GM18526 (cell line): ENCODE data around the gene HES5.

Source experiments
- POLR2A ChIP-seq: IDR thresholded peaks from 3 replicates; pipeline ENCODE4 v1.6.1; 2011; ENCODE audit not compliant: insufficient read length; ENCODE audit errors: extremely low read depth

HES5 gene

DNA sequence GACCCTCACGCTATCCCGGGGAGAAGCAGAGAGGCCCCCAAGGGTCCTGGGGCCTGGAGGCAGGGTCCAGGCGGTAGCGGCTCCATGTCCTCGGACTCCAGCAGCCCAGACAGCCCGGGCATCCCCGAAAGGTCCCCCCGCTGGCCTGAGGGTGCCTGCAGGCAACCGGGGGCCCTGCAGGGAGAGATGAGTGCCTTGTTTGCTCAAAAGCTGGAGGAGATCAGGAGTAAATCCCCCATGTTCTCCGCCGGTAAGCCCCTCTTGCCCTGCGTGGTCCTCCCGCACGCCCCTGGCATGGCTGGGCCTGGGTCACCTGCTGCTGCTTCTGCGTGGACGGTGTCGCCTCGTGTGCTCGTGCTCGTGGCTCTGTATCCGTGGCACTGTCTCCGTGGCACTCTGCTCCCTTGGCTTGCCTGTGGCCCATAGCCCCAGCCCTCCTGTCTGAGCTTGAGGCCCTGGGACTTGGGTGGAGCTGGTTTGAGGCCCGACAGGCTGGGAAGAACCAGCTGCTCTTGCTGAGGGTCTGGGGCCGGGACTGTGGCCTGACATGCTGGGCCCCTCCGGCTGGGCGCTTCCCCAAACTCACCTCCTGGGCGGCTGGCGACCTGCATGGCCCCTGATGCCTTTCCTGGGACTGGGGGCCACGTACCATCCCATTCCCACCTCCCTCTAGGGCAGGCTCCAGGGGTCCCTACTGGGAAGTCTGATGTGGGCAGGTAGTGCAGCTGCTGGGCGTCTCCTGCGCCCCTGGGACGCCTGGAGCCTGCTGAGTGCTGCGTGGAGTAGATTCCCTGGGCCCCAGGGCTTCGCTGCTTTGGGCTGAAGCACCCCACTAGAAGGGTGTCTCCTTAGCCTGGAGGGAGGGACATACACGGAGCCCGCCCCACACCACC lies 27.2 kb downstream of the HES5 start:
- no peak for TF ChIP-seq POLR2A

DNA sequence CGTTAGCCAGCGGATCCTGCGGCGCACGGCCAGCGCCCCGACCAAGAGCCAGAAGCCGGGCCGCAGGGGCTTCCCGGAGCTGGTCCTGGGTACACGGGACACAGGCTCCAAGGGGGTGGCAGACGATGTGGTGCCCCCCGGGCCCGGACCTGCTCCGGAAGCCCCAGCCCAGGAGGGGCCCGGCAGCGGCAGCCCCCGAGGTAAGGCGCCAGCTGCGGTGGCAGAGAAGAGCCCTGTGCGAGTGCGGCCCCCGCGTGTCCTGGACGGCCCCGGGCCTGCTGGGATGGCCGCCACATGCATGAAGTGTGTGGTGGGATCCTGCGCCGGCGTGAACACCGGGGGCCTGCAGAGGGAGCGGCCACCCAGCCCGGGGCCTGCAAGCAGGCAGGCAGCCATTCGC lies 27.9 kb downstream of the HES5 start:
- no peak for TF ChIP-seq POLR2A

DNA sequence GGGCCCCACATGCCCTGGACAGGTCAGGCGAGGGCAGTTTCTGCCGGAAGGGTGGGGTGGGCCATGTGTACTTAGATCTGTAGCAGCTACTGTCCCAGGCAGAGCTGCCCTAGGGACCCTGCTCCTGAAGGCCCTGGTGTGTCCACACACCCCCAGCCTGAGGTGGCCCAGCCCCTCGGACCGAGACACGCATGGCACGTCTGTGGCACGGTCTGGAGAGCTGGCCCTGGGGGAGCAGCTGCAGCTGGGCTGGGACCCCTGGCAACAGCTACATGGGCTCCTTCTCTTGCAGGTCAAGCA lies 28.3 kb downstream of the HES5 start:
- no peak for TF ChIP-seq POLR2A

DNA sequence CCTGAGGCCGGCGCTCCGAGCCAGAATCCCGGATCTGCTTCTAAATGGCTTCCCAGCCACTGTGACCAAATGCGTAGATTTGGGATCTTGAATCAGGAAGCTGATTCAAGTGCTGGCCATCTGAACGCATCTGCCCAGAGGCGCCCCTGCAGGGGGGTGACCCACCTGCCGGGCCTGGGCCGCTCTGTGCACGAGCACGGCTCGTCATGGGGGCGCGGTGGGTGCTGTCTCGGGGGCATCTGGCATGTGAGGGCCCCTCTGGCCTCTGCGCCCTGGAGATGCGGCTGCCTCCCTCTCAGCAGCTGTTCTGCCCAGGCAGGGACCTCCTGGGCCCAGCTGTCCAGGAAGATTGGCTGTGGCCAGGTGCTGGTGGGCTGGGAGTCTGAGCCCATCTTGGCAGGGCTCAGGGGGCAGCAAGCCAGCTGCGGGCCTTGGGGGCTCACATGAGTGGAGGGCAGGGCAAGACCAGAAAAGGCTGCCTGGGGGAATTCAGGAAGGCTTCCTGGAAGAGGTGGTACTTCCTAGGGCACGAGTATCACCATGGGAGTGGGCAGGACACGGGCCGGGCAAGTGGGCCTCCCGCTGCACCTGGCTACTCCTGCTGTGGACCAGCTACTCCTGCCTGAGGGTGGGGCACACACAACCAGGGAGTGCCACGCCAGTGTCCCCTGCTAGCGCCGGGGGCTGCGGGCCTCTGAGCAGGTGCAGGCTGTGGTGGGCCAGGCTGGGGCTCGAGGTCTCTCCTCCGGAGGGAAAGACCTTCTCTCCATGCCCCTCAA lies 28.8 kb downstream of the HES5 start:
- TF ChIP-seq POLR2A = no peak

DNA sequence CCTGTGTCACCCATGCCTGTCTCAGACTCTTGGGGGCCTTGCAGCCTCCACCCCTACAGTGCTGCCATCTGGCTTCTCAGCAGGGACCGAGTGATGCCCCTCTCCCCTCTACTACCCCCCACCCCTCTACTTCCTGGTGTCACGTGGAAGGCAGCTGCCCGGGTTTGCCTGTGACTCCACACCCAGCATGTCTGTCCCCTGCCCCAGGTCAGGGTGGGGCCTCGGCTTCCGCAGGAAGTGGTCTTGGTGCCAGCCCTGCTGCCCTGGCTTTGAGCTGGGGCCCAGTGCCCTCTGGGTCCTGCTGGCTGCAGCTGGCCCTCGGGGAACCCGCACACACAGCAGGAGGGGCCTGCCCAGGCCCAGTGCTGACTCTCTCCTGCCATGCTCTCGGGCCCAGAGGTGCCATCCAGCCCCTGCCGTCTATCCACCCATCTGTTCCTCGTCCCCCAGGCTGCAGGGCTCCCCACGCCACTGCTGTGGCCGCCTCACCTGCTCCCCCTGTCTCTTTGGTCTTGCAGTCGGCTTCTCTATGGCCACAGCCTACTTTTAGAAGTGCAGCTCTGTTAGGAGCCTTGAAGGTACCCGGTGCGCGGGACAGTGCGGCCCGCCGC lies 30.0 kb downstream of the HES5 start:
- TF ChIP-seq POLR2A = no peak

DNA sequence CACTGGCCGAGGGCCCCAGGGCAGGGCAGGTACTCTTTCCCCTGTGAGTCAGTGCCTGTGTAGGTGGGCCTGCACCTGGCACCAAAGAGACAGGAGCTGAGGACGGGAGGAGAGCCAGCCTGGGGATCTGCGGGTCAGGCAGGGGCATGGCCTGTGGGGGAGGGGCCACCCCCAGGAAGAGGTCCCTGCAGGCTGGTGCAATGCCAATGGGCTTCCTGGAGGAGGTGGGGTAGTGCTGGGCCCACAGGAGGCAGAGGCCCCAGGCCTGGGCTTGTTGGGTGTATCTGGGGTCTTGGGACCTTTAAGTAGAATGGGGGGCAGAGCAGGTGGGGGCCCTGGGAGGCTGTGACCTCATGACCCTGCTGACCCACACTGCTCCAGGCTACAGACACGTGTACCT lies 30.8 kb downstream of the HES5 start:
- TF ChIP-seq POLR2A = no peak

DNA sequence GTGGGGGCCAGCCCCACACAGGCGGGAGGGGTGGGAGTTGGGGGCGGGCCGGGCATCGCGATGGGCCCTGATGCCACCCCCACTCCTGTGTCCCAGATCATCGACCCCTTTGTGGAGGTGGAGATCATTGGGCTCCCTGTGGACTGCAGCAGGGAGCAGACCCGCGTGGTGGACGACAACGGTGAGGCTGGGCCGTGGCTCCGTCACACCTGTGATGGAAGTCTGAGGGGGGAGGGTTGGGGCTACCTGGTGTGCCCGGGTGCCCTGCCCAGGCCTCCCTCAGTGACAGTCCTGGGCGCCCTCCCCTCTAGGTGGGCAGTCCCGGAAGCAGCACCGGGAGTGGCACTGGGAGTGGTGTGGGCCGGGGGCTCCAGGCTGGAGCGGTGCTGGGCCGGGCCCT lies 31.4 kb downstream of the HES5 start:
- no peak for TF ChIP-seq POLR2A

DNA sequence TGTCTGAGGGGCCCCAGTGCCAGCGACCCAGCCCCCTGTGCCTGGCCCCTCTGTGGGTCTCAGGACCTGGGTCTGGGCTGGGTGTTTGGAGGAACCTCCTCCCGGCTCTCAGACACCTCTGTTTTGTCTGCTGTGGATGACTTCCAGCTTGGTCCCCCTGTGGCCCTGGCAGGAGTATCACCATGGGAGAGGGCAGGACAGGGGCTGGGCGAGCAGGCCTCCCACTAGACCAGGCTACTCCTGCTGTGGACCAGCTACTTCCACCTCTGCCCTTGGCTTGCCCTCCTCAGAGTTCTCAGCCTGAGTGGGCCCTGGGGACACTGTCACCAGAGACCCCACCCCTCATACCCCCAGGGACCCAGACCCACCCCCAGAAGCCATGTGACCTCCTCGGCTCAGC lies 32.2 kb downstream of the HES5 start:
- no peak for TF ChIP-seq POLR2A

DNA sequence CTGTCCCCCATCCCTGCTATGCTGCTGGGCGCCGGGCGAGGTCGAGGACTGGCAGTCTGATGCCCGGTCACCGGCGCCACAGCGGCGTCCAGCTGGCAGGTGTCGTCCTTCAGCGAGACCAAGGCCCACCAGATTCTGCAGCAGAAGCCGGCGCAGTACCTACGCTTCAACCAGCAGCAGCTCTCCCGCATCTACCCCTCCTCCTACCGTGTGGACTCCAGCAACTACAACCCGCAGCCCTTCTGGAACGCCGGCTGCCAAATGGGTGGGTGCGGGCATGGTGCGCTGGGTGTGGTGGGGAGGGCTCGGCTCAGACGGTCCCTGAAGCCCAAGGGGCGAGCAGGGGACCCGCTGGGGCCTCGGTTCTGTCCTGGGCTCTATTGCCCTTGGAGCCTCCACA lies 33.3 kb downstream of the HES5 start:
- TF ChIP-seq POLR2A = no peak

DNA sequence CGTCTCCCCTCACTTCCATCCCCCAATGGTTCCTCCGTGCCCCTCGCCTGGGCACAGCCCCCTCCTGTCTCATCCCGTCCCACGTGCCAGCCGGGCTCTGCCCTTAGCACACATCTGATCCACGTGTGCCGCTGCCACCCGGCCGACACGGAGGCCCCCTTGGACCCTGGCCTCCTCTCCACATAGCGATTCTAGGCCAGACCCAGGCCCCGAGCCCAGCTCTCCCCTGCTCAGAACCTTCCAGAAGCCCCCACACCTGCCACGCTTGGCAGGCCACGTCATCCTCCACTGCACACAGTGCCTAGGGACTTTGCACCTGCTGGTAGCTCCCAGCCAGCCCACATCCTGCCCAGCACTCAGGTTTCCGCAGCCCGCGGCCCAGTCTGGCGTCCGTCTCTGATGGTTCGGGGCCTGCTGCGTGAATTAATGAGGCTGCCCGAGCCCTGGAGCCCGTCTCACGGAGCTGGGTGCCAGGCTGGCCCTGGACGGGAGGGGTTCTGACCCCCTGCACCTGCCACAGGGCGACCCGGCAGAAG lies 33.9 kb downstream of the HES5 start:
- TF ChIP-seq POLR2A = no peak

DNA sequence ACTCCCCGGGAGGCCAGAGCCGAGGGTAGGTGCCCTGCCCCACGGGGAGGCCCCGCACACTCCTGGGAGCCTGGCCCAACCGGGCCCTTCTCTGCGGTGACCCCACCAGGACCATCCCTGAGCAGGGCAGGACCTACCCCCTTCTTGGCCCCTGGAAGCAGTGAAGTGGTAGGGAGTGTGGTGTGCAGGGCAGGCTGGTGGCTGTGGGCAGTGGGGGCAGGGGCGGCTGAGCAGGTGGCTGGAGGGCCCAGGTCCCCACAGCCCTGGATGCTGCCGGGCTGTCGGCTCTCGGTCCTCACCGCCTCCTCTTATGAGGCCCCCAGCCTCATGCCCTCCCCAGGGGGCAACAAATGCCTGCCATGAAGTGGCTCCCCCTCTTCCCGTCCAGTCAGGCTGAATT lies 34.5 kb downstream of the HES5 start:
- no peak for TF ChIP-seq POLR2A

DNA sequence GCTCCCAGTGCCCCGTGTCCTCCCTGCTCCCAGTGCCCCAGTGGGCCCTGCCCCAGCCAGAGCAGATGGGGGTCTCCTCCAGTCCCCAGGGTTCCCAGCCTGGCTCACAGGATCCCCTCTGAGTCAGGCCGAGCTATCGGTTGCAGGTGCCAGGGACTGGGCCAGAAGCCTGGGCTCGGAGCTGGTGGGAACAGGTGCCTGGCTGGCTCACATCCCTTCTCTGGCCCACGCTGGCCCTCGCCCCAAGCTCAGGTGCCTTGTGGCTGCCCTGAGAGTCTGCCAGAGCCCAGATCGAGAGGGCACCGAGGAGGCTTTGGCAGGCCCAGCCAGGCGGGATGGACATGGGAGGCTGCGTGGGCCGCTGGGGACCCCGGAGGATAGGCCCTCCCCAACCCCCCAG lies 35.0 kb downstream of the HES5 start:
- TF ChIP-seq POLR2A = no peak

DNA sequence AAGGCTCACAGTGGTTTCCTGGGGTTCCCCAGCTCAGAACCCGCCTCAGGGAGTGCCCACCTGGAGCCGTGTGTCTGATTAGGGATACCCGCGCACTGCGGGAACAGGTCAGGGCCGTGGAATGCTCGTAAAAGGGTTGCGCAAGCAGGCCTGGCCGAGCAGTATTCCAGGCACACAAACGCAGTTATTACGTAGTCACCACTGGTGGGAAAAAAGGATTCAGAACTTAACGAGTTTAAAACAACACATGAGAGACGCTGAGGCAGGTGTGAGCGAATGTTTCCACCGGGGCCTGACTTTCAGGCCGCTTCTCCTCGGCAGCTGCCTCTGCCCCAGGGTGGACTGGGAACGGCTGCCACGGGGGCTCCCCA lies 35.8 kb downstream of the HES5 start:
- TF ChIP-seq POLR2A = no peak

DNA sequence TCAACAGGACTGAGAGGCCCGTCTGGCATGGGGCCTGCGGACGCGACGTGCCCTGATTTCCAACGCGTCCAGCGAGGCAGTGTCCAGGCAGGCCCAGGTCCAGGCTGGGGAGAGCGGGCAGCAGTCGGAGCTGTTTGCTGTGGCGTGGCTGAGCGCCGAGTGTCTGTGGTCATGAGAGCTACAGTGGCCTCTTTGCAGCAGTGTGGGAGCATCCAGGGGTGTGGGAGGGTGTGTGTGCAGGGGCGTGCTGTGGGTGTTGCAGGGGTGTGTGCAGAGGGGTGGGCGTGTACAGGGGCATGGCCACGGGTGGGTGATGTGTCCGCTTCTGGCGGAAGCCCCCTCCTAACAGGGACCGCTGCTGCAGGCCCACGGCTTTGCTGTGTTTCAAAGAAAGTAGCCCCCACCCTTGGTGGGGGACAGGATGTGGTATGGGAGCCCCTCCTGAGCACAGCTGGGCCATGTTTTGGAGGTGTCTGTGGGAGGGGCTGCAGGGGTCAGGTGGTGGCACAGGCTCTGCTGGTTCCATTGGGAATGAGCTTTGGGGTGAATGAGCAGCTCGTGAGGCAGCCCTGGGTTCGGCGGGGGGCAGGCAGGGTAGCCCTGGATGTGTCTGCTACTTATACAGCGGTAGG lies 36.3 kb downstream of the HES5 start:
- TF ChIP-seq POLR2A = no peak

DNA sequence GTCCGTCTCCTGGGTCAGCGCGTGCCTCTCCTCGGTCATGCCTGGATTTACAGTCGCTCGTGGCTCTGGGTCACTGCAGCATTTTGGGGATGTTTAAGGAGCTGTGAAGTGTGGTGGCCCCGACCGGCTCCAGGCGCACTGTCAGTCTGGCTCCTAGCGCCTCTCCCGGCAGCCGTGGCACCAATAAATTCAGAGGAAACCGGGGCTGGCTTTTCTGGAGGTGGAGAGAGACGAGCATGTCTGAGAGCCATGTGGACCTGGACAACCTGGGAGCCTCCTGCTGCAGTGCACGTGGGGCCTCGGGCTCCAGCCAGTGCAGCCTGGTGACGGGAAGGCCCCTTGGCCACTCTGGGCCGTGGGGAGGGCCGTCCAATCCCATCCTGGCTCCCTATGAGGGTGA lies 36.8 kb downstream of the HES5 start:
- TF ChIP-seq POLR2A = no peak
